Measurements from ENCODE around the gene PPFIA1.
A peak's percentile ranks its signal among the peaks of the same experiment; 100 is the strongest.
"Not testable (repeated sequence)": the region's sequence is repeated elsewhere in the genome, so short reads cannot be mapped to it uniquely, and the experiment has no call there.

PPFIA1 gene

GRCh38 chr11:70251659-70252321 is 18.7 kb upstream of the PPFIA1 start:
- DNase-seq (ENCODE audit: low read depth in 3 of 3) = no peak

- DNase-seq (ENCODE audit: low read depth in 3 of 3) = no peak
These were observed 17.6 kb upstream of the PPFIA1 start for GRCh38 chr11:70252844-70253243.

DNA sequence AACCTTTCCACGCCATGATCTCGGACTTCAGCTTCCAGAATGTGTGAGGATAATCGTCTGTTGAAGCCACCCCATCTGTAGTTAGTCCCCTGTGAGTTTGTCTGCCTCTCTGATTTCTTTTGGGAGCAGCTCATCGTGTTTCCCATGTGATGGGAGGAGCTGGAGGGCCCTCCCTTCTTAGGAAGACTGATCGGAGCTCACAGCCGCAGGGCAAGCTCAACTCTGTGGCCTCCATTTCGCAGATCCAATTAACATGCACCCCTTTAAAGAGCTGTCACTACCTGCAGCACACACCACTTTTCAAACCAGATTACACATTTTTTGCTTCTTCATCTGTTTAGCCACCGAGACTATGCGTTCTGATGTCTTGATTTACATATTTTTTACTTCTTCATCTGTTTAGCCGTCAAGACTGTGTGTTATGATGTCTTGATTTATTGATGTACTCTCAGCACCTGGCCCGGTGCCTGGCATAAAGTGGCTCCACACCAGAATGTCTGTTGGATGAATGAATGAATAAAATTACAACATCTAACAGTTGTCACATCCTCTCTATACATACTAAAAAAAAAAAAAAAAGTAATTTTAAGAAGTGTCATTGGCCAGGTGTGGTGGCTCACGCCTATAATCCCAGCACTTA is 14.9 kb upstream of the PPFIA1 start:
- no peak for DNase-seq (ENCODE audit: low read depth in 3 of 3)

- not testable (repeated sequence) for DNase-seq (ENCODE audit: low read depth in 3 of 3)
These were observed 11.4 kb upstream of the PPFIA1 start for GRCh38 chr11:70259077-70259476.

- no peak for DNase-seq (ENCODE audit: low read depth in 3 of 3)
These were observed 7.5 kb upstream of the PPFIA1 start for GRCh38 chr11:70262951-70263350.

DNA sequence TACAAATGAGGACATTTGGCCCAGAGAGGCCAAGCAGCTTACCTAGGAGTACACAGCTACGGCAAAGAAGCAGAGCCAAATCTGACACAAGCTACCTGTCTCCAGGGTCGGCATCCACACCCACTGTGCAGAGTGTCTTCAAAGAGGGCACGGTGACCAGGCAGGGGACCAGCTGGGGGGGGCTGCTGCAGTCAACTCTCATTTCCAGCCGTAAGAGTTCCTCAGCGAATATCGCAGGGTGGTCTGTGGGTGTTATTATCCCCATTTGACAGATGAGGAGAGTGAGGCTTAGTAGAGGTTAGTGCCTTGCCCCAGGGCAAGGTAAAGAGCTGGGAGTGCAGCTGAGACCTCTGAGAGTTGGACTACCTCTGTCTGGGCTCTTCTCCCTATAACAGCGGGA is 7.1 kb upstream of the PPFIA1 start:
- DNase-seq (ENCODE audit: low read depth in 3 of 3) = no peak

DNA sequence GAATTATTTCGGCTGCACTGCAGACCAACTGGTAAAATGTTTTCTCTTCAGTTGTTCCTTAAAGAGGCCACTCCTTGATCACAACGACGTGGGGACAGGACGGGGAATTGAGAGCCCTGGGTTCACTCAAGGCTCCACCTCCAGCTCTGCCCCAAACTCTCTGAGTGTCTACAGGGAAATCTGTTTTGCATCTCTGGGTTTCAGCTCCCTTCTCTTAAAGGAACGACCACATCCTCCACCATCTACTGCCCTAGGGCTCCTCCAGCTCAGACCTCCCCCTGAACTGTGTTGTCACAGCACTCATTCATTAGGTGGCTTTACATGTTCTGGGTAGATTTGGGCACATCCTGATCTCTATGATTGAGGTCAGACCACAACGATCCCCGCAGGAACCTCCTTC is 5.1 kb upstream of the PPFIA1 start:
- DNase-seq (ENCODE audit: low read depth in 3 of 3) = no peak

GRCh38 chr11:70267405-70267950 is 3.0 kb upstream of the PPFIA1 start:
- no peak for DNase-seq (ENCODE audit: low read depth in 3 of 3)

DNA sequence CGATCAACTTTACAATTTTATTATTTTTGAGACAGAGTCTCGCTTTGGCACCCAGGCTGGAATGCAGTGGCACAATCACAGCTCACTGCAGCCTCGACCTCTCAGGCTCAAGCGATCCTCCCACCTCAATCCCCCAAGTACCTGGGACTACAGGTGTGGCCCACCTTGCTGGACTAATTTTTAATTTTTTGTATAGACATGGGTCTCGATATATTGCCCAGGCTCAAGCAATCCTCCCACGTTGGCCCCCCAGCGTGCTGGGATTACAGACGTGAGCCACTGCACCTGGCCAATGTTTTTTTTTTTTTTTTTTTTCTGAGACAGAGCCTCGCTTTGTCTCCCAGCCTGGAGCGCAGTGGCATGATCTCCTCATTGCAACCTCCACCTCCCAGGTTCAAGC is 2.0 kb upstream of the PPFIA1 start:
- DNase-seq (ENCODE audit: low read depth in 3 of 3) = no peak

GRCh38 chr11:70270877-70271648 is 573 bp downstream of the PPFIA1 start:
- peak in 1 of 3 donors; percentile 31 for DNase-seq (ENCODE audit: low read depth in 3 of 3)

GRCh38 chr11:70271649-70271953 is 1.1 kb downstream of the PPFIA1 start:
- no peak for DNase-seq (ENCODE audit: low read depth in 3 of 3)

DNA sequence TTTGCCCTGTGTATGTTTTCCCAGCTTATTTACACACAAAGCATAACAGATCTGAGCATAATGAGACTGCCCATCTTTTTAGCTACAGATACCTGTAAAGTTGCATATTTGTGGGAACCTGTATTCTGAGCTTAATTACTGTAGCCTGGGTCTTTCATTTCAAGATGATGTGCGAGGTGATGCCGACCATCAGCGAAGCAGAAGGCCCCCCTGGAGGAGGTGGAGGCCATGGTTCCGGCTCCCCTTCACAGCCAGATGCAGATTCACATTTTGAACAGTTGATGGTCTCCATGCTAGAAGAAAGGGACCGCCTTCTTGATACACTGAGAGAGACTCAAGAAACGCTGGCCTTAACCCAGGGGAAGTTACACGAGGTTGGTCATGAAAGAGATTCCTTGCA is 1.5 kb downstream of the PPFIA1 start:
- no peak for DNase-seq (ENCODE audit: low read depth in 3 of 3)

DNA sequence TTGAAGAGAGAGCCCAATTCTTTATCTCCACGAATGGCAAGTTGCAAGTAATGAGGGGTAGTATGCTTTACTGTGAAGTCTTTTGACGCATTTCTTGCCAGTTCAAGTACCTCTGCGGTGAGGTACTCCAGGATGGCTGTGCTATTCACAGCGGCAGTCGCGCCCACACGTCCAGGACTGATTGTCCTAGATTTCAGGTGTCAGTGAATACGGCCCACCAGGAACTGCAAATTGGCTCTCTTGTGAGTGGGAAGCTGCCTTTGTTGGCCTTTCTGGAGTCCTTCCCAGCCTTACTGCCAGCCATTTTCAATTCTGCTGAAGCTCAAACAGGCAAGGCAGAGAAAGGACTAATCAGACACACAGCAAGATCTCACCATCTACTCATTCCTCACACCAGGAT is 8.5 kb downstream of the PPFIA1 start:
- no peak for DNase-seq (ENCODE audit: low read depth in 3 of 3)

DNA sequence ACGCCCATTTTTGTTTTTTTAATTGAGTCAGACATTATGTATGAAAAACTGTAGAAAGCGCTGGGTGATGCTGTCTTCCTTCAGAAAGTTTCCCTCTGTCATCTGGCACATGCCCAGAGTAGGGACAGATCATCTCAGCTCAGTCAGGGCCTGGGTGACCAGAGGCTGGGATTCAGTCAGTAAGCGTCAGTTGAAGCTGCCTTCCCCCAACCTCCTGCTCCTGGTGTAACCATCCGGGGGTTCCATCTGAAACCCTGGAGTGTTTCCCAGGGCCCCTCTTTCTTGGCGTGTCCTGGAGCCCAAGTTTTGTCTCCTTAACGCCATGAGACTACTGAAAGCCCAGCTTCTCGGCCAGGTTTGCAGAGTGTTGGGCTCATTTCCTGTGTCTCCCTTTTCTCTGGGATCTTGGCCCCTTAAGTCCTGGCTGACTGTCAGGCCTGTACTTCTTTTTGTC is 10.7 kb downstream of the PPFIA1 start:
- no peak for DNase-seq (ENCODE audit: low read depth in 3 of 3)

- DNase-seq (ENCODE audit: low read depth in 3 of 3) = no peak
These were observed 11.5 kb downstream of the PPFIA1 start for GRCh38 chr11:70282012-70282411.

GRCh38 chr11:70288721-70289120 is 18.2 kb downstream of the PPFIA1 start:
- no peak for DNase-seq (ENCODE audit: low read depth in 3 of 3)

- no peak for DNase-seq (ENCODE audit: low read depth in 3 of 3)
These were observed 19.1 kb downstream of the PPFIA1 start for GRCh38 chr11:70289582-70289981.

GRCh38 chr11:70290361-70291065 is 20.0 kb downstream of the PPFIA1 start:
- DNase-seq (ENCODE audit: low read depth in 3 of 3) = no peak

DNA sequence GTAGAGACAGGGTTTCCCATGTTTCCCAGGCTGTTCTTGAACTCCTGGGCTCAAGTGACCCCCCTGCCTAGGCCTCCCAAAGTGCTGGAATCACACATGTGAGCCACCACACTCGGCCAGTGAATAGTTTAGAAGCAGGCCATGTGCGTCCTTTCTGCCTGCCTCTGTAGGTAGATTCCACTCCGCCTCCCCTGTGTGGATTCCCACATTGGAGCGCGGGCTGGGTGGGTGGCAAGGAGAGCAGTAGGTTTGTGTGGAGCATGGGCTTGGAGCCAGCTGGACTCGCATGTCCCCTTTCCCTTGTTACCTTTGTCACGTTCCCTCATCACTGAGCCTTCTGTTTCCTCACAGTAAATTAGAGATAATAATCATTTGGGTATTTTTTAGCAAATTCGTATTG is 21.7 kb downstream of the PPFIA1 start:
- DNase-seq (ENCODE audit: low read depth in 3 of 3) = no peak

- no peak for DNase-seq (ENCODE audit: low read depth in 3 of 3)
These were observed 22.4 kb downstream of the PPFIA1 start for GRCh38 chr11:70292863-70293262.

DNA sequence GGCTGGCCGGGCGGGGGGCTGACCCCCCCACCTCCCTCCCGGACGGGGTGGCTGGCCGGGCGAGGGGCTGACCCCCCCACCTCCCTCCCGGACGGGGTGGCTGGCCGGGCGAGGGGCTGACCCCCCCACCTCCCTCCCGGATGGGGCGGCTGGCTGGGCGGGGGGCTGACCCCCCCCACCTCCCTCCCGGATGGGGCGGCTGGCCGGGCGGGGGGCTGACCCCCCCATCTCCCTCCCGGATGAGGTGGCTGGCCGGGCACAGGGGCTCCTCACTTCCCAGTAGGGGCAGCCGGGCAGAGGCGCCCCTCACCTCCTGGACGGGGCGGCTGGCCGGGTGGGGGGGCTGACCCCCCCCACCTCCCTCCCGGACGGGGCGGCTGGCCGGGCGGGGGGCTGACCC is 24.7 kb downstream of the PPFIA1 start:
- not testable (repeated sequence) for DNase-seq (ENCODE audit: low read depth in 3 of 3)

- DNase-seq (ENCODE audit: low read depth in 3 of 3) = no peak
These were observed 26.2 kb downstream of the PPFIA1 start for GRCh38 chr11:70296681-70297080.

All from stimulated activated CD4-positive, alpha-beta T cell treated with anti-CD3 and anti-CD28 coated beads, TNF-alpha, amount 100 ng/mL, for 48 hours (primary cell).